HepG2 (cell line): ENCODE measurements around the gene LCE7A. TPM values are rescaled to one million over a fixed set of nuclear protein-coding genes. Genes with fewer than 3 reads are reported as not detected.

Source experiments
- ATAC-seq: fragments of 200-7000 bp; cut with Tn5 transposase; 3 replicates; pipeline ENCODE4 v1.9.1; 2020; ENCODE audit warnings: mild to moderate bottlenecking, moderate library complexity
- BruUV-seq: library from RNA; stranded (reverse); fragments of 400-500 nt; replicated peaks from 2 replicates; lab custom pipeline; 2021; lab: Mats Ljungman, UMichigan
- CTCF ChIA-PET: fragments of 300-600 bp; formaldehyde crosslinking; extraction: SDS; loops from one replicate; lab custom pipeline; 2021; ENCODE audit warnings: low total read pairs, inconsistent platforms, low intra/inter-chr PET ratio; lab: Yijun Ruan, JAX
- POLR2A ChIA-PET: fragments of 350-600 bp; sonication (Branson Sonifier 250); formaldehyde crosslinking; loops from one replicate; lab custom pipeline; 2020; ENCODE audit warnings: antibody characterized with exemption, inconsistent platforms; lab: Yijun Ruan, JAX
- DNase-seq: peaks from one replicate; pipeline ENCODE4 v3.0.0-alpha.2; 2015; ENCODE audit warnings: low spot score
- FAIRE-seq: peaks from 3 replicates; lab custom pipeline; 2011; peaks lifted over from hg19 to GRCh38; lab: Jason Lieb, UNC
- H2AFZ ChIP-seq: one replicate; pipeline ENCODE4 v1.6.1; 2011; ENCODE audit warnings: low read length, inconsistent platforms
- H3K27ac ChIP-seq: fragments of 300-600 bp; 3 replicates; pipeline ENCODE4 v1.8.0; 2011; ENCODE audit warnings: mixed run types, mild to moderate bottlenecking, mixed read lengths, low read length, inconsistent platforms; ENCODE audit not compliant: insufficient read depth; ENCODE audit errors: extremely low read length
- H3K27me3 ChIP-seq, 2 experiments: fragments of 200-600 bp in 1 of 2; 2 replicates in 1 of 2; 3 replicates in 1 of 2; pipeline versions ENCODE4 v1.6.0 to v1.8.0; 2011; ENCODE audit warnings: low read length in 2 of 2, mild to moderate bottlenecking in 2 of 2, moderate library complexity in 2 of 2, inconsistent platforms in 1 of 2; ENCODE audit not compliant: insufficient read depth in 2 of 2, control insufficient read depth in 1 of 2
- H3K36me3 ChIP-seq, 2 experiments: fragments of 200-600 bp in 1 of 2; replicated peaks in 1 of 2; 2 replicates in 1 of 2; 3 replicates in 1 of 2; pipeline versions ENCODE4 v1.5.1 to v1.8.0; 2011; ENCODE audit warnings: low read length in 2 of 2, inconsistent platforms in 1 of 2; ENCODE audit not compliant: insufficient read depth in 2 of 2, control insufficient read depth in 1 of 2
- H3K4me1 ChIP-seq: 2 replicates; pipeline ENCODE4 v1.5.1; 2012; ENCODE audit warnings: low read length, inconsistent platforms; ENCODE audit not compliant: insufficient read depth
- H3K4me2 ChIP-seq: 2 replicates; pipeline ENCODE4 v1.6.0; 2011; ENCODE audit warnings: low read depth, low read length, inconsistent platforms
- H3K4me3 ChIP-seq, 3 experiments: fragments of 200-600 bp in 1 of 3; sonication (generic), shearing (Covaris generic) in 1 of 3; replicated peaks in 1 of 3; 2 replicates each; pipeline ENCODE4 v1.5.1; 2011 to 2016; ENCODE audit warnings: low read length in 3 of 3, inconsistent platforms in 2 of 3, low read depth in 2 of 3, mild to moderate bottlenecking in 2 of 3, control low read depth in 1 of 3, mixed read lengths in 1 of 3; ENCODE audit not compliant: insufficient read depth in 1 of 3
- H3K79me2 ChIP-seq: one replicate; pipeline ENCODE4 v1.6.1; 2011; ENCODE audit warnings: low read length, inconsistent platforms; ENCODE audit not compliant: insufficient read depth
- H3K9ac ChIP-seq: 2 replicates; pipeline ENCODE4 v1.6.0; 2011; ENCODE audit warnings: mild to moderate bottlenecking, low read depth, low read length, inconsistent platforms; ENCODE audit not compliant: insufficient read depth
- H3K9me3 ChIP-seq: 2 replicates; pipeline ENCODE4 v1.5.1; 2012; ENCODE audit warnings: mild to moderate bottlenecking, low read length
- H4K20me1 ChIP-seq: 2 replicates; pipeline ENCODE4 v1.6.0; 2011; ENCODE audit warnings: inconsistent platforms, mild to moderate bottlenecking, low read length, moderate library complexity; ENCODE audit not compliant: insufficient read depth
- ARNT ChIP-seq: fragments of 450-650 bp; IDR thresholded peaks from 2 replicates; pipeline ENCODE4 v1.6.1; 2017
- GABPB1 ChIP-seq: IDR thresholded peaks from 2 replicates; pipeline ENCODE4 v1.6.1; 2016; ENCODE audit warnings: mild to moderate bottlenecking, missing genetic modification reagents, moderate library complexity, missing compliant biosample characterization
- HMGXB4 ChIP-seq, 2 experiments: sonication (generic) in 1 of 2; formaldehyde crosslinking in 1 of 2; IDR thresholded peaks; 2 replicates each; pipeline versions ENCODE4 v1.4.0 to v1.6.1; 2018 to 2020; ENCODE audit warnings: missing genetic modification reagents in 2 of 2, borderline replicate concordance in 1 of 2, low read depth in 1 of 2, mild to moderate bottlenecking in 1 of 2, missing biosample characterization in 1 of 2
- MBNL3 ChIP-seq: fragments of 250-450 bp; sonication (Bioruptor Pico); conservative IDR thresholded peaks from 2 replicates; pipeline ENCODE4 v1.8.0; 2022; ENCODE audit warnings: mild to moderate bottlenecking, inconsistent platforms
- NFATC3 ChIP-seq: sonication (generic); formaldehyde crosslinking; IDR thresholded peaks from 2 replicates; pipeline ENCODE4 v1.5.1; 2020; ENCODE audit warnings: mild to moderate bottlenecking, missing genetic modification reagents
- NR2F2 ChIP-seq: IDR thresholded peaks from 2 replicates; pipeline ENCODE4 v1.6.1; 2012; ENCODE audit warnings: low read depth, inconsistent platforms, borderline replicate concordance
- RFX1 ChIP-seq: fragments of 450-650 bp; IDR thresholded peaks from 2 replicates; pipeline ENCODE4 v1.6.1; 2017
- SIN3B ChIP-seq: fragments of 150-350 bp; IDR thresholded peaks from 2 replicates; pipeline ENCODE4 v1.6.1; 2014; ENCODE audit warnings: low read length
- STAT5B ChIP-seq: sonication (generic); formaldehyde crosslinking; IDR thresholded peaks from 2 replicates; pipeline ENCODE4 v1.4.0; 2020; ENCODE audit warnings: missing genetic modification reagents
- TBP ChIP-seq: sonication (generic); formaldehyde crosslinking; IDR thresholded peaks from 2 replicates; pipeline ENCODE4 v1.5.0; 2020; ENCODE audit warnings: missing genetic modification reagents
- ZFP82 ChIP-seq: sonication (generic); formaldehyde crosslinking; IDR thresholded peaks from 2 replicates; pipeline ENCODE4 v1.5.1; 2020; ENCODE audit warnings: mild to moderate bottlenecking, missing genetic modification reagents, borderline replicate concordance
- ZNF235 ChIP-seq: sonication (generic); formaldehyde crosslinking; IDR thresholded peaks from 2 replicates; pipeline ENCODE4 v1.8.1; 2023; ENCODE audit warnings: mild to moderate bottlenecking, missing genetic modification reagents, borderline replicate concordance
- ZNF317 ChIP-seq: sonication (generic); formaldehyde crosslinking; IDR thresholded peaks from 2 replicates; pipeline ENCODE4 v1.5.0; 2020; ENCODE audit warnings: mild to moderate bottlenecking, missing genetic modification reagents
- ZNF354B ChIP-seq: sonication (generic); formaldehyde crosslinking; IDR thresholded peaks from 2 replicates; pipeline ENCODE4 v1.8.0; 2022; ENCODE audit warnings: mild to moderate bottlenecking, missing genetic modification reagents
- ZNF780A ChIP-seq: sonication (generic); formaldehyde crosslinking; IDR thresholded peaks from 2 replicates; pipeline ENCODE4 v1.8.0; 2022; ENCODE audit warnings: mild to moderate bottlenecking, missing genetic modification reagents, moderate library complexity
- in situ Hi-C: cut with HindIII; loops from 2 replicates; pipeline ENCODE4 v1.10.0; 2017; ENCODE audit warnings: low pct_unique_long_range_greater_than_20kb; ENCODE audit not compliant: extremely low pct_ligation_motif_present
- intact Hi-C: fragments of 100-400 bp; cut with micrococcal nuclease; formaldehyde crosslinking; loops from one replicate; pipeline ENCODE4 v1.10.0; 2022; ENCODE audit not compliant: unreplicated experiment
- polyA plus RNA-seq, 8 experiments: library from polyadenylated mRNA; depleted of rRNA in 3 of 8; stranded (reverse) in 7 of 8; unstranded in 1 of 8; fragments of >200 nt; fragmentation: Illumina TruSeq in 4 of 8; extraction: Trizol in 4 of 8; gene quantifications; 2 replicates each; pipeline versions ENCODE4 v1.2.1 to v1.2.3, GENCODE V29; 2011 to 2016; ENCODE audit warnings: low read depth in 4 of 8, missing spikeins in 1 of 8, mixed read lengths in 1 of 8; ENCODE audit not compliant: insufficient read depth in 1 of 8
- total RNA-seq, 5 experiments: library from RNA; depleted of rRNA; stranded (reverse); fragments of >200 nt; fragmentation: Illumina TruSeq; extraction: Trizol; gene quantifications; 2 replicates each; pipeline ENCODE4 v1.2.3, GENCODE V29; 2016; ENCODE audit warnings: low read depth in 1 of 5
- TF ChIP-seq, protein P1 (sequence below): sonication (generic); formaldehyde crosslinking; IDR thresholded peaks from 2 replicates; pipeline ENCODE4 v1.9.0; 2021; ENCODE audit warnings: missing genetic modification reagents, mild to moderate bottlenecking, borderline replicate concordance

Gene LCE7A
- total and polyA plus RNA-seq, 2 of the 13 experiments (the other 11 are each of a cell fraction or from before 2014, with no cell fraction given): not detected

DNA sequence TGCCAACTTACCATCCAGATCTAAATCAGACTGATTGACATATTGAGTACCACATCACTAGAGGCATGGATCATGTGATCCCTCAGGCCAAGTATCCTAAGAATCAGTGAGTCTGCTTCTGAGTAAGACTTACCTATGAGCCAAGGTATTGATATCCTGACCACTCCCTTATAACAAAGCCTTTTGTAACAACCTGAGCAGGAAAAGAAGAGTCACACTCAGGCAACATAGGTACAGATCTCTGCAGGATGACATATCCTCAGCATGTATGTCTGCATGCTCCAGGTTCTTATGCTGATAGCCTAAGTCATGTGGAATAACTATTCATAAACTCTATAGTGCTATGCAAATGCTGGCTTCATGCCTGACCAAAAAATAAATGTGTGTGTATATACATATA lies 34.8 kb upstream of the LCE7A start:
- ChIA-PET POLR2A (no interaction called here), CTCF (no interaction called here)
- H4K20me1 ChIP-seq: no peaks in the 10 kb centered on the region
- DNase-seq (no peak), ATAC-seq (no peak), FAIRE-seq (no peak)
- H2AFZ ChIP-seq: no peak overlapping the region
- no peaks in the 10 kb centered on the region for H3K27me3 ChIP-seq
- H3K27ac ChIP-seq: no peak overlapping the region
- H3K36me3 ChIP-seq: no peaks in the 10 kb centered on the region
- H3K79me2 ChIP-seq: no peaks in the 10 kb centered on the region
- no peak overlapping the region for H3K9ac ChIP-seq
- in situ Hi-C loops: no loop called here
- TF ChIP-seq ZNF235 (CRISPR knock-in tag) (no peak), NFATC3 (CRISPR knock-in tag) (no peak), NR2F2 (no peak), ARNT (no peak), ZNF354B (CRISPR knock-in tag) (no peak), ZNF317 (CRISPR knock-in tag) (no peak), TBP (CRISPR knock-in tag) (no peak), SIN3B (no peak), ZFP82 (CRISPR knock-in tag) (no peak), GABPB1 (CRISPR knock-in tag) (no peak), RFX1 (no peak), ZNF780A (CRISPR knock-in tag) (no peak), HMGXB4 (CRISPR knock-in tag; IDR thresholded peaks at IDR 0.05; ENCODE audit: borderline replicate concordance in 1 of 2, low read depth in 1 of 2) (no peak), STAT5B (CRISPR knock-in tag) (no peak), MBNL3 (no peak)
- TF ChIP-seq, protein P1, sequence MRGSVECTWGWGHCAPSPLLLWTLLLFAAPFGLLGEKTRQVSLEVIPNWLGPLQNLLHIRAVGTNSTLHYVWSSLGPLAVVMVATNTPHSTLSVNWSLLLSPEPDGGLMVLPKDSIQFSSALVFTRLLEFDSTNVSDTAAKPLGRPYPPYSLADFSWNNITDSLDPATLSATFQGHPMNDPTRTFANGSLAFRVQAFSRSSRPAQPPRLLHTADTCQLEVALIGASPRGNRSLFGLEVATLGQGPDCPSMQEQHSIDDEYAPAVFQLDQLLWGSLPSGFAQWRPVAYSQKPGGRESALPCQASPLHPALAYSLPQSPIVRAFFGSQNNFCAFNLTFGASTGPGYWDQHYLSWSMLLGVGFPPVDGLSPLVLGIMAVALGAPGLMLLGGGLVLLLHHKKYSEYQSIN (CRISPR knock-in tag): no peak
- no peak overlapping the region for H3K4me2 ChIP-seq
- intact Hi-C loops: no loop called here
- H3K9me3 ChIP-seq: no peaks in the 10 kb centered on the region
- H3K4me3 ChIP-seq: no peak overlapping the region
- no peaks in the 10 kb centered on the region for H3K4me1 ChIP-seq
- no TSS peak for BruUV-seq
